Glutamatergic neuron (in vitro differentiated cells): ENCODE results near the gene TCF3. TPM values are rescaled to one million over a fixed set of nuclear protein-coding genes. Genes with fewer than 3 reads are reported as not detected.

ENCODE experiments used
- DNase-seq: peaks from one replicate; pipeline ENCODE4 v3.0.0; 2022
- H3K27ac Mint-ChIP-seq: one replicate; pipeline ENCODE4 v1.8.0; 2020; ENCODE audit warnings: mild to moderate bottlenecking, mixed read lengths, inconsistent platforms; ENCODE audit not compliant: unreplicated experiment
- H3K27me3 Mint-ChIP-seq: one replicate; pipeline ENCODE4 v1.8.0; 2020; ENCODE audit warnings: mild to moderate bottlenecking, moderate library complexity, mixed read lengths, inconsistent platforms; ENCODE audit not compliant: unreplicated experiment
- H3K36me3 Mint-ChIP-seq: one replicate; pipeline ENCODE4 v1.8.0; 2020; ENCODE audit warnings: mild to moderate bottlenecking, mixed read lengths, inconsistent platforms; ENCODE audit not compliant: unreplicated experiment
- H3K4me1 Mint-ChIP-seq: one replicate; pipeline ENCODE4 v1.8.0; 2020; ENCODE audit warnings: mild to moderate bottlenecking, low read depth, mixed read lengths, inconsistent platforms; ENCODE audit not compliant: unreplicated experiment
- H3K4me3 Mint-ChIP-seq: one replicate; pipeline ENCODE4 v1.8.0; 2020; ENCODE audit warnings: mild to moderate bottlenecking, mixed read lengths, inconsistent platforms; ENCODE audit not compliant: unreplicated experiment
- H3K9me3 Mint-ChIP-seq: one replicate; pipeline ENCODE4 v1.8.0; 2020; ENCODE audit warnings: mild to moderate bottlenecking, moderate library complexity, mixed read lengths, inconsistent platforms; ENCODE audit not compliant: unreplicated experiment
- total RNA-seq: library from RNA; stranded (reverse); fragmentation: NEBNext Ultra II Directional; extraction: Animal tissue kit (Norgen Biotek cat#: 25700); gene quantifications from one replicate; pipeline ENCODE4 v1.2.1, GENCODE V29; 2021; ENCODE audit not compliant: unreplicated experiment
- TF ChIP-seq, protein P1 (sequence below): fragments of 200-600 bp; sonication (generic); IDR thresholded peaks from one replicate; pipeline ENCODE4 v1.5.0; 2021; ENCODE audit not compliant: partially characterized antibody, unreplicated experiment

Gene TCF3
- total RNA-seq, 1 donor from 2014 or later, result 249 TPM

- Mint-ChIP-seq H3K9me3 (peaks cover 11% of the 10 kb centered on the region), H3K4me1 (no peaks in the 10 kb centered on the region), H3K4me3 (no peak overlapping the region), H3K27me3 (peaks cover 17% of the 10 kb centered on the region), H3K27ac (no peak overlapping the region), H3K36me3 (no peaks in the 10 kb centered on the region)
- TF ChIP-seq, protein P1, sequence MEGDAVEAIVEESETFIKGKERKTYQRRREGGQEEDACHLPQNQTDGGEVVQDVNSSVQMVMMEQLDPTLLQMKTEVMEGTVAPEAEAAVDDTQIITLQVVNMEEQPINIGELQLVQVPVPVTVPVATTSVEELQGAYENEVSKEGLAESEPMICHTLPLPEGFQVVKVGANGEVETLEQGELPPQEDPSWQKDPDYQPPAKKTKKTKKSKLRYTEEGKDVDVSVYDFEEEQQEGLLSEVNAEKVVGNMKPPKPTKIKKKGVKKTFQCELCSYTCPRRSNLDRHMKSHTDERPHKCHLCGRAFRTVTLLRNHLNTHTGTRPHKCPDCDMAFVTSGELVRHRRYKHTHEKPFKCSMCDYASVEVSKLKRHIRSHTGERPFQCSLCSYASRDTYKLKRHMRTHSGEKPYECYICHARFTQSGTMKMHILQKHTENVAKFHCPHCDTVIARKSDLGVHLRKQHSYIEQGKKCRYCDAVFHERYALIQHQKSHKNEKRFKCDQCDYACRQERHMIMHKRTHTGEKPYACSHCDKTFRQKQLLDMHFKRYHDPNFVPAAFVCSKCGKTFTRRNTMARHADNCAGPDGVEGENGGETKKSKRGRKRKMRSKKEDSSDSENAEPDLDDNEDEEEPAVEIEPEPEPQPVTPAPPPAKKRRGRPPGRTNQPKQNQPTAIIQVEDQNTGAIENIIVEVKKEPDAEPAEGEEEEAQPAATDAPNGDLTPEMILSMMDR, result no peak
- peak; percentile 10 for DNase-seq
These were observed 2.9 kb upstream of the TCF3 start for GRCh38 chr19:1655131-1655981.

DNA sequence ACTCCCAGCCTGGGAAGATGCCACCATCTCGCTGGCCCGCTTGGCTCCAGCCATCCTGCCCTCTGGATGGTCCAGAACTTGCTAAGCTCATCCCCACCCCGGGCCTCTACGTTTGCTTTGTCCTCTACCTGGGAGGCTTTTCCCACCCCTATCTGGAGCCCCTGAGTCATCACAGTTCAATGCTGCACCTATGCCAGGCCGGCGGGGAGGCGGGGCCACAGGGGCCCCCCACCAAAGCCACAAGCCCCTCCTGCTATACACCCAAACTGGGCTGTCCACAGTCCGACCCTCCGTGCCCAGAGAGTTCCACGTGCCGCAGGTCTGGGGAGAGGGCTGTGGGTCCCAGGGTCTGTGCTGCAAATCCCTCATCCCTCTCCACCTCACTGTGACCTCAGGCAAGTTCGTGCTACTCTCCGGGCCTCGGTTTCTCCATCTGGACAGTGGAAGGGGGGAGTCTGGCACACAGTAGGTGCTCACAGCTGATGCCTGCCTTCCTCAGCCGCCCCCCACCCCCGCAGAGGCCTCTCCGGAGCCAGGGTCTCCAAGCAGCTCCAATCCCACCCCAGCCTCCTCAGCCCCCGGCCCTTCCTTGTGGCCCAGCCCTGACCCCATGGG lies 1.9 kb upstream of the TCF3 start:
- Mint-ChIP-seq H3K4me3 (no peak overlapping the region), H3K27me3 (peaks cover 17% of the 10 kb centered on the region), H3K9me3 (peaks cover 9% of the 10 kb centered on the region), H3K4me1 (peaks cover under 1% of the 10 kb centered on the region), H3K27ac (no peak overlapping the region), H3K36me3 (no peaks in the 10 kb centered on the region)
- peak; percentile 10 for DNase-seq
- TF ChIP-seq, protein P1, result no peak

DNA sequence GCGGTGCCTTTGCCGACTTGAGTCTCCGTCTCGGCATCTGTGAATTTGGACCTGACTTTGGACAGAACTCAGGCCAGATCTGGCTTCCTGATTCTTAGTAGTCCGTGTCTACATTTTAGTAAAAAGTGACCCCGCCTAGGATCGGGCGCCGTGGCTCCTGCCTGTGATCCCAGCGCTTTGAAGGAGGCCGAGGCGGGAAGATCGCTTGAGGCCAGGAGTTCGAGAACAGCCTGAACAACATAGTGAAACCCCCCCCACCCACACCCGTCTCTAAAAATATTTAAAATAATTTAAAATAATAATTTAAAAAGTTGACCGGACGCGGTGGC lies 849 bp upstream of the TCF3 start:
- H3K9me3 Mint-ChIP-seq, result peaks cover 9% of the 10 kb centered on the region

GRCh38 chr19:1651568-1652291 lies 685 bp downstream of the TCF3 start:
- Mint-ChIP-seq H3K4me1 (peaks cover 3% of the 10 kb centered on the region), H3K4me3 (peak overlapping the region; percentile 99), H3K9me3 (peaks cover 9% of the 10 kb centered on the region), H3K27me3 (peaks cover 13% of the 10 kb centered on the region), H3K27ac (peak overlapping the region; percentile 98), H3K36me3 (no peaks in the 10 kb centered on the region)
- TF ChIP-seq, protein P1, result no peak
- peak; percentile 48 for DNase-seq

More for the DNA sequence above, 849 bp upstream of the TCF3 start:
- TF ChIP-seq, protein P1, result no peak
- H3K27me3 Mint-ChIP-seq, result peaks cover 13% of the 10 kb centered on the region
- peak overlapping the region; percentile 78 for H3K4me3 Mint-ChIP-seq
- peaks cover 3% of the 10 kb centered on the region for H3K4me1 Mint-ChIP-seq
- H3K27ac Mint-ChIP-seq, result peak overlapping the region; percentile 76
- H3K36me3 Mint-ChIP-seq, result no peaks in the 10 kb centered on the region
- DNase-seq, result no peak
